ENCODE data around the gene CPNE9. TPM values are rescaled to one million over a fixed set of nuclear protein-coding genes. Genes with fewer than 3 reads are reported as not detected.

Gene CPNE9
- total RNA-seq, 1 experiment from 2014 or later: 3.5 TPM

DNA sequence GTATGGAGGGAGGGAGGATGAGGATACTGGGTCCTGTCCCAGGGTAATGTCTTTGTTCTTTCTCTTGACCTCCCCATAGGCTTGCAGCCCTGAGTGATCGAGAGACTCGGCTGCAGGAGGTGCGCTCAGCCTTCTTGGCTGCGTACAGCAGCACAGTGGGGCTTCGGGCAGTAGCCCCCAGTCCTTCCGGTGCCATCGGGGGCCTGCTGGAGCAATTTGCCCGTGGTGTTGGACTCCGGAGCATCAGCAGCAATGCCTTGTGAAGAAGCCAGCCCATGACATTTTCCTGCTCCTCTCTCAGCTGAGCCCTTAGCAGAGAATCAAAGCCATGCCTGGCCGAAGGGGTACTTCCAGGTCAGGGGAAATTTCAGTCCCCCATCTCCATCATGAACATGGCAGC, 1.9 kb upstream of the CPNE9 start:
- H3K9ac ChIP-seq (ENCODE audit: extremely low read depth, insufficient read length, low read length): no peak overlapping the region
- H3K27ac Mint-ChIP-seq: no peak overlapping the region
- H3K36me3 Mint-ChIP-seq (ENCODE audit: insufficient read depth in 1 of 3, low read depth in 3 of 3): peaks cover 0 to 20% (median 3%) of the 10 kb centered on the region in 3 experiments; a peak in 5 of 7 replicates
- no peak overlapping the region for H2BK15ac ChIP-seq (ENCODE audit: low read depth, low read length)
- no peak overlapping the region for H3K27ac ChIP-seq (ENCODE audit: insufficient read length, low read depth, low read length)
- no peak overlapping the region for H3K14ac ChIP-seq (ENCODE audit: insufficient read depth, low read length)
- H2AFZ ChIP-seq (ENCODE audit: low read length): no peak overlapping the region
- H4K8ac ChIP-seq (replicated peaks; ENCODE audit: insufficient read length, low read depth, low read length): no peak overlapping the region
- no peak overlapping the region for H2AK5ac ChIP-seq (ENCODE audit: insufficient read length, low read length)
- H2BK12ac ChIP-seq (ENCODE audit: insufficient read length, low read depth, low read length): no peak overlapping the region
- no peaks in the 10 kb centered on the region for H3K79me1 ChIP-seq (ENCODE audit: insufficient read depth, low read depth, low read length, poor library complexity, severe bottlenecking)
- no peak overlapping the region for H3K56ac ChIP-seq (ENCODE audit: insufficient read length, low read depth, low read length)
- H3K23ac ChIP-seq (ENCODE audit: insufficient read length, low read depth, low read length): no peak overlapping the region
- H4K91ac ChIP-seq (ENCODE audit: insufficient read length, low read depth, low read length): no peak overlapping the region
- no peak for DNase-seq
- TF ChIP-seq, protein P1, sequence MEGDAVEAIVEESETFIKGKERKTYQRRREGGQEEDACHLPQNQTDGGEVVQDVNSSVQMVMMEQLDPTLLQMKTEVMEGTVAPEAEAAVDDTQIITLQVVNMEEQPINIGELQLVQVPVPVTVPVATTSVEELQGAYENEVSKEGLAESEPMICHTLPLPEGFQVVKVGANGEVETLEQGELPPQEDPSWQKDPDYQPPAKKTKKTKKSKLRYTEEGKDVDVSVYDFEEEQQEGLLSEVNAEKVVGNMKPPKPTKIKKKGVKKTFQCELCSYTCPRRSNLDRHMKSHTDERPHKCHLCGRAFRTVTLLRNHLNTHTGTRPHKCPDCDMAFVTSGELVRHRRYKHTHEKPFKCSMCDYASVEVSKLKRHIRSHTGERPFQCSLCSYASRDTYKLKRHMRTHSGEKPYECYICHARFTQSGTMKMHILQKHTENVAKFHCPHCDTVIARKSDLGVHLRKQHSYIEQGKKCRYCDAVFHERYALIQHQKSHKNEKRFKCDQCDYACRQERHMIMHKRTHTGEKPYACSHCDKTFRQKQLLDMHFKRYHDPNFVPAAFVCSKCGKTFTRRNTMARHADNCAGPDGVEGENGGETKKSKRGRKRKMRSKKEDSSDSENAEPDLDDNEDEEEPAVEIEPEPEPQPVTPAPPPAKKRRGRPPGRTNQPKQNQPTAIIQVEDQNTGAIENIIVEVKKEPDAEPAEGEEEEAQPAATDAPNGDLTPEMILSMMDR (conservative IDR thresholded peaks at IDR 0.05): no peak
- H3T11ph ChIP-seq (ENCODE audit: low read length): no peak overlapping the region
- no CpG with 5 or more reads among the region's 10 CpGs for WGBS (ENCODE audit: extremely low coverage, insufficient read length, low lambda C conversion rate)
- H4K20me1 ChIP-seq (ENCODE audit: control insufficient read depth, insufficient read depth, insufficient read length): no peaks in the 10 kb centered on the region
- no peak overlapping the region for H4K5ac ChIP-seq (ENCODE audit: insufficient read length, low read depth, low read length)
- H3K4me1 ChIP-seq (ENCODE audit: insufficient read depth, low read length): no peaks in the 10 kb centered on the region
- H3K4me3 Mint-ChIP-seq: no peak overlapping the region; a peak in 1 of 5 replicates
- no peak overlapping the region for H2BK5ac ChIP-seq (ENCODE audit: insufficient read length, low read length)
- H3K27me3 ChIP-seq (ENCODE audit: insufficient read depth, low read length): peaks cover 3% of the 10 kb centered on the region; the same call in 1 of the 2 replicates
- peaks cover 21% of the 10 kb centered on the region for H3K27me3 Mint-ChIP-seq (ENCODE audit: low read depth)
- H3K18ac ChIP-seq (ENCODE audit: insufficient read length, low read depth, low read length): no peak overlapping the region
- H3K23me2 ChIP-seq (ENCODE audit: insufficient read length, low read depth, low read length, poor library complexity, severe bottlenecking): peaks cover 11% of the 10 kb centered on the region
- no peak overlapping the region for H2BK20ac ChIP-seq (ENCODE audit: low read depth, low read length, poor library complexity, severe bottlenecking)
- no peak overlapping the region for H2BK120ac ChIP-seq (ENCODE audit: low read depth, low read length, poor library complexity, severe bottlenecking)
- H3K4ac ChIP-seq (ENCODE audit: low read depth, low read length): no peak overlapping the region
- H3K79me2 ChIP-seq (ENCODE audit: insufficient read depth, low read length): no peaks in the 10 kb centered on the region
- H3K4me2 ChIP-seq (ENCODE audit: insufficient read depth, insufficient read length, low read length): no peak overlapping the region
- H3K9me3 Mint-ChIP-seq: no peaks in the 10 kb centered on the region
- no peaks in the 10 kb centered on the region for H3K9me3 ChIP-seq (ENCODE audit: control insufficient read depth, low read depth, low read length)
- peaks cover 3 to 16% of the 10 kb centered on the region in 2 experiments; a peak in 3 of 4 replicates for H3K4me1 Mint-ChIP-seq

Data from H9 (cell line).